CD8-positive, alpha-beta memory T cell (primary cell): Measurements from ENCODE around the gene NDP. TPM values are rescaled to one million over a fixed set of nuclear protein-coding genes. Genes with fewer than 3 reads are reported as not detected.
"Not testable (repeated sequence)": the region's sequence is repeated elsewhere in the genome, so short reads cannot be mapped to it uniquely, and the experiment has no call there.

Experiments
- CTCF ChIA-PET: fragments of 350-600 bp; sonication (Branson Sonifier 250); formaldehyde crosslinking; loops from one replicate; lab custom pipeline; 2021; ENCODE audit warnings: antibody characterized with exemption; lab: Charles Lee
- POLR2A ChIA-PET: fragments of 350-600 bp; sonication (Branson Sonifier 250); formaldehyde crosslinking; loops from one replicate; lab custom pipeline; 2021; ENCODE audit warnings: antibody characterized with exemption; lab: Charles Lee
- DNase-seq, 5 donors: peaks; one replicate each; pipeline versions ENCODE4 v3.0.0 to v3.0.0-alpha.2; 2020 to 2022; ENCODE audit warnings: mixed read lengths in 1 of 5
- H3K27ac ChIP-seq: one replicate; pipeline ENCODE4 v1.7.0; 2013; ENCODE audit warnings: low read depth, mild to moderate bottlenecking, low read length, moderate library complexity
- H3K27me3 ChIP-seq: 2 replicates; pipeline ENCODE4 v1.7.0; 2013; ENCODE audit warnings: low read length, mild to moderate bottlenecking; ENCODE audit not compliant: insufficient read depth, poor library complexity, severe bottlenecking
- H3K36me3 ChIP-seq: 2 replicates; pipeline ENCODE4 v1.7.0; 2013; ENCODE audit warnings: mild to moderate bottlenecking, low read length, moderate library complexity; ENCODE audit not compliant: insufficient read depth
- H3K4me1 ChIP-seq: 2 replicates; pipeline ENCODE4 v1.7.0; 2013; ENCODE audit warnings: mild to moderate bottlenecking, low read length, moderate library complexity; ENCODE audit not compliant: insufficient read depth
- H3K4me3 ChIP-seq: 2 replicates; pipeline ENCODE4 v1.7.0; 2013; ENCODE audit warnings: mild to moderate bottlenecking, low read length
- H3K9me3 ChIP-seq: 2 replicates; pipeline ENCODE4 v1.7.0; 2013; ENCODE audit warnings: mild to moderate bottlenecking, low read length
- H3K27ac Mint-ChIP-seq, 8 donors: one replicate each; pipeline ENCODE4 v1.8.0; 2020 to 2021; ENCODE audit warnings: mixed read lengths in 8 of 8, mild to moderate bottlenecking in 6 of 8, inconsistent platforms in 3 of 8, moderate library complexity in 3 of 8
- H3K27me3 Mint-ChIP-seq, 2 donors: one replicate each; pipeline ENCODE4 v1.8.0; 2020 to 2021; ENCODE audit warnings: mixed read lengths in 2 of 2, mild to moderate bottlenecking in 1 of 2, moderate library complexity in 1 of 2
- H3K36me3 Mint-ChIP-seq, 3 donors: one replicate each; pipeline ENCODE4 v1.8.0; 2020 to 2021; ENCODE audit warnings: mixed read lengths in 3 of 3, inconsistent platforms in 1 of 3, mild to moderate bottlenecking in 1 of 3
- H3K4me1 Mint-ChIP-seq, 3 donors: one replicate each; pipeline ENCODE4 v1.8.0; 2020 to 2021; ENCODE audit warnings: mixed read lengths in 3 of 3, inconsistent platforms in 1 of 3, mild to moderate bottlenecking in 1 of 3
- H3K4me3 Mint-ChIP-seq, 7 donors: one replicate each; pipeline ENCODE4 v1.8.0; 2020 to 2021; ENCODE audit warnings: mixed read lengths in 7 of 7, mild to moderate bottlenecking in 6 of 7, moderate library complexity in 4 of 7, inconsistent platforms in 2 of 7
- H3K9me3 Mint-ChIP-seq, 5 donors: one replicate each; pipeline ENCODE4 v1.8.0; 2020 to 2022; ENCODE audit warnings: mixed read lengths in 5 of 5, mild to moderate bottlenecking in 3 of 5, moderate library complexity in 2 of 5, inconsistent platforms in 1 of 5
- polyA plus RNA-seq: library from polyadenylated mRNA; unstranded; fragments of 300-500 nt; fragmentation: Illumina TruSeq; gene quantifications from one replicate; pipeline ENCODE4 v1.2.3, GENCODE V29; 2021
- total RNA-seq, 2 experiments: library from RNA; stranded (reverse); gene quantifications; one replicate each; pipeline ENCODE4 v1.2.3, GENCODE V29; 2021

The NDP gene
- total and polyA plus RNA-seq, 3 experiments from 2014 or later, result not detected

DNA sequence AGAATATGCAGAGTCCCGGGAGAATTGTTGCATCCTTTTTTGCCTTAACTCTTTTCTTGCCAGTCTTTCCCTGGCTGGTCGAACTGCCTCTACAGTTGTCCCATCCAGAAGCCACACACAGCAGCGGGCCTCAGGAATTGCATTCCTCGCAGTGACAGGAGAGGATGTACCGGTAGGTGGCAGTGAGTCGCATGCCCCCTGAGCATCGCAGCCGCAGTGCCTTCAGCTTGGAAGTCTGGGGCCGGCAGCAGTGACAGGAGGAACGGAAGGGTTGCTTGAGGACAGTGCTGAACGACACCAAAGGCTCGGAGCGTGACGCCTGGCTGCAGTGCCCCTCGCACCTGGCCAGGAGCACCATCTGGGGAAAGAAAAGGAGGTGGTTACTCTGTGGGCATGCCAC is 23.5 kb downstream of the NDP start:
- DNase-seq, result peak; percentile 0 to 56 (median 10)
- Mint-ChIP-seq H3K27me3 (peaks cover 5 to 9% of the 10 kb centered on the region in 2 donors), H3K4me3 (peak overlapping the region in 5 of 7 donors; percentile 21 to 66 (median 57)), H3K27ac (no peak overlapping the region), H3K9me3 (no peaks in the 10 kb centered on the region), H3K4me1 (peaks cover 4 to 8% (median 7%) of the 10 kb centered on the region in 3 donors), H3K36me3 (no peaks in the 10 kb centered on the region)
- Histone ChIP-seq H3K27me3 (no peaks in the 10 kb centered on the region), H3K9me3 (no peaks in the 10 kb centered on the region), H3K36me3 (no peaks in the 10 kb centered on the region), H3K4me3 (no peak overlapping the region), H3K27ac (no peak overlapping the region), H3K4me1 (no peaks in the 10 kb centered on the region)
- ChIA-PET CTCF (interaction anchor here (0.7 to 1.0 kb wide), 3 partner anchors 9 to 95 kb away, joined by 3 to 7 read pairs (median 4); no protein-coding TSS in a partner anchor), POLR2A (no interaction called here)

DNA sequence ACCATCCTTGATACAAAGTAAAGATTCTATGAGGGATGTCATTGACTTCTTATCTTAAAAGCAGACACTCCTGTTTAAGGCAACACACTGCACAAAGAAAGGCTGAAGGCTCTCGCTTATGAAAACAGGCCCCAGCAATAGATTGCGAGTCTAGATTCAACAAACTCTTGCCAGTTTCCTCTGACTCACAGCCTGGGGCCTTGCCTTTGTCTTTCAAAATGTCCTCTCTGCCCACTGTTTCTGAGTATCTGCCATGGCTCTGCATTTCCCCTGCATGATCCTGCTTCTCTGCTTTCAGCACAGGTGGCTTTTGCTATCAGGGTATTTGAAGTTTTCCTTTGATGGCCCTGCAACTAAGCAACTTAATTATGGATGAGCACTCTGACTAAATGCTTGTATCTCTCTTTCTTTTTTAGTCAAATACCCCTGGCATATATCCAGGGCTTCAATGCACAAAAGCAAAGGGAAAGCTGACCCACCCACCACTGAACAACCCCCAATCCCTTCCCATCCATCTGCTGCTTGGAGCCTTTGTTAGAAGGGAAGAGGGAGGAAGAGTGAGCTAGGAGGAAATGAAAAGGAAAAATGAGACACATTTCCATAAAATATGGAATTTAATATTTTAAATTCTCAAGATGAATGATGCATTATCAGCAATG is 32.2 kb downstream of the NDP start:
- Mint-ChIP-seq H3K4me1 (no peaks in the 10 kb centered on the region), H3K27me3 (peaks cover 3 to 6% of the 10 kb centered on the region in 2 donors), H3K36me3 (no peaks in the 10 kb centered on the region), H3K4me3 (no peak overlapping the region), H3K9me3 (no peaks in the 10 kb centered on the region), H3K27ac (no peak overlapping the region)
- no peak overlapping the region for H3K27ac ChIP-seq
- H3K36me3 ChIP-seq, result no peaks in the 10 kb centered on the region
- CTCF ChIA-PET, result interaction anchor here (1.0 kb wide), 1 partner anchor 9 kb away, joined by 4 read pairs; no protein-coding TSS in a partner anchor
- H3K4me1 ChIP-seq, result no peaks in the 10 kb centered on the region
- no peak overlapping the region for H3K4me3 ChIP-seq
- no peak for DNase-seq
- no peaks in the 10 kb centered on the region for H3K9me3 ChIP-seq
- POLR2A ChIA-PET, result no interaction called here
- H3K27me3 ChIP-seq, result no peaks in the 10 kb centered on the region

DNA sequence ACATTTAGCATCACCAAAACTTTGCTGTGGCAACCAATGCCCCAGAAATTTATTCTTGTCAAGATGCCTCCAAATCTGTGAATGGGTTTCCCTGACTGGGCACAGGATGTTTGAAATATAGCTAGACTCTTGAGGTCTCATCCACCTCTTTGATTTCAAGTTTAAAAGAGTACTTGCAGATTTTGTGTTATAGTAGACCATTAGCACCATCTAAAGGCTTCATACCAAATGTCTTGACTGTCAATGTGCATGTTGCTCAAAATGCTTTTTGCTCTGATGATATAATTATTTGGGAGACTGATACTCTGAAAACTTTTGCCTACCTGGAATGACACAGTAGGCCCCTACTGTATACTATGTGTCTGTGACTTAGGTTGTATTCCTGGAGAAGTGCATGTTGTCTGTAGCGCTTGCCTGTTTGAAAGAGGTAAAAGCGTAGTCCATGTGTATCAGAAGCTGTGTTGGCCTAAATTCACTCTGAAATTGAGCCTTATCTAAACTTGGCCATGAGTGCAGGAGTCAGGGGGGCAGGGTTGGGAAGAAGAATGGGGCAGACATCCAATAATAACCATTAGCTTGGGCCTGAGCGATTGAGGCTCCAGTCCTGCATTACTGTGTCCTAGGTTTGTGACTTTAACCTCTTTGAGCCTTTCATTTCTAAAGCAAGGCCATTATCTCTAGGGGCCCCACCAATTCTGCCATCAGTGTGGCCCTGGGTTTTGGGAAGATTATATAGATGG is 33.8 kb downstream of the NDP start:
- H3K4me3 Mint-ChIP-seq, result no peak overlapping the region
- Histone ChIP-seq H3K9me3 (no peaks in the 10 kb centered on the region), H3K27ac (no peak overlapping the region), H3K4me1 (no peaks in the 10 kb centered on the region), H3K27me3 (no peaks in the 10 kb centered on the region), H3K4me3 (no peak overlapping the region), H3K36me3 (no peaks in the 10 kb centered on the region)
- no peak for DNase-seq
- H3K4me1 Mint-ChIP-seq, result no peaks in the 10 kb centered on the region
- no peaks in the 10 kb centered on the region for H3K9me3 Mint-ChIP-seq
- CTCF ChIA-PET, result no interaction called here
- peaks cover 3 to 6% of the 10 kb centered on the region in 2 donors for H3K27me3 Mint-ChIP-seq
- POLR2A ChIA-PET, result no interaction called here
- H3K27ac Mint-ChIP-seq, result no peak overlapping the region
- H3K36me3 Mint-ChIP-seq, result no peaks in the 10 kb centered on the region

DNA sequence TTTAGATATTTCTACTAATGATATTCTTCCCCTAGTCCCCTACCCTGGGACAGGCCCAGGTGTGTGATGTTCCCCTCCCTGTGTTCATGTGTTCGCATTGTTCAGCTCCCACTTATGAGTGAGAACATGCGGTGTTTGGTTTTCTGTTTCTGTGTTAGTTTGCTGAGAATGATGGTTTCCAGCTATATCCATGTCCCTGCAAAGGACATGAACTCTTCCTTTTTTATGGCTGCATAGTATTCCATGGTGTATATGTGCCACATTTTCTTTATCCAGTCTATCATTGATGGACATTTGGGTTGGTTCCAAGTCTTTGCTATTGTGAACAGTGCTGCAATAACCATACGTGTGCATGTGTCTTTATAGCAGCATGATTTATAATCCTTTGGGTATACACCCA is 51.2 kb downstream of the NDP start:
- H3K4me3 ChIP-seq, H3K9me3 Mint-ChIP-seq, CTCF ChIA-PET, POLR2A ChIA-PET, H3K27ac ChIP-seq, H3K36me3 Mint-ChIP-seq, H3K27ac Mint-ChIP-seq, H3K4me3 Mint-ChIP-seq, H3K36me3 ChIP-seq, H3K4me1 ChIP-seq, H3K27me3 ChIP-seq, H3K4me1 Mint-ChIP-seq, DNase-seq, H3K9me3 ChIP-seq: not testable (repeated sequence)
- peaks cover 5 to 21% of the 10 kb centered on the region in 2 donors for H3K27me3 Mint-ChIP-seq

DNA sequence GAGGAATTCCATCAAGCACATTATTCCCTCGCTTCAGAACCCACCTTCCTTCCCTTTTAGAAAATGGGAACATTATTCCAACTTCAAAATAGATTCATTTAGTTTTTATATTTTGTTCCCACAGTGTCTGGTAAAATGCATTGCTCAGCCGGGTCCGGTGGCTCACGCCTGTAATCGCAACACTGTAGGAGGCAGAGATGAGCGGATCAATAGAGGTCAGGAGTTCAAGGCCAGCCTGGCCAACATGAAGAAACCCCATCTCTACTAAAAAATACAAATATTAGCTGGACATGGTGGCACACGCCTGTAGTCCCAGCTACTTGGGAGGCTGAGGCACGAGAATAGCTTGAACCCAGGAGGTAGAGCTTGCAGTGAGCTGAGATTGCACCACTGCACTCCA is 62.4 kb downstream of the NDP start:
- H3K27me3 ChIP-seq, H3K27me3 Mint-ChIP-seq, H3K4me1 Mint-ChIP-seq, DNase-seq, POLR2A ChIA-PET, H3K4me3 Mint-ChIP-seq, CTCF ChIA-PET, H3K36me3 ChIP-seq, H3K27ac Mint-ChIP-seq, H3K9me3 ChIP-seq, H3K9me3 Mint-ChIP-seq, H3K4me1 ChIP-seq, H3K27ac ChIP-seq, H3K36me3 Mint-ChIP-seq, H3K4me3 ChIP-seq: not testable (repeated sequence)

DNA sequence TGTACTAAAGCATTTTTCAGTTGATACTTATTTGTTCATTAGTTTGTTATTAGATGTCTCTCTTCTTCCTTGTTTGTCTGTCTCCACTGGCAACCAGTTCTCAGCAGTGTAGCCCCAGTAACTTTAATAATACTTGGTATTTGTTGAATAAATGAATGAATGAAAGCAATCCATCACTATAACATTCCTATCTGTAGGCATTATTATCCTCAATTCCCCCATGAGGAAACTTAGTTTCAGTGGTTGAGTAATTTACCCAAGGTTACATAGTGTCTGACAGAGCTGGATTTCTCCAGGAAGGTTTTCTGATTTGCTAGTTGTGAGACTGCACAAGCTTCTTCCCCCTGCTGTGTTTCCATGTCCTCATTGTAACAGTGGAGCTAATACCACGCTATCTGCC is 63.2 kb downstream of the NDP start:
- DNase-seq, result no peak
- Mint-ChIP-seq H3K4me1 (no peaks in the 10 kb centered on the region), H3K36me3 (no peaks in the 10 kb centered on the region), H3K27me3 (peaks cover 3 to 9% of the 10 kb centered on the region in 2 donors), H3K4me3 (no peak overlapping the region), H3K27ac (no peak overlapping the region), H3K9me3 (no peaks in the 10 kb centered on the region)
- no peak overlapping the region for H3K27ac ChIP-seq
- H3K36me3 ChIP-seq, result no peaks in the 10 kb centered on the region
- CTCF ChIA-PET, result no interaction called here
- H3K9me3 ChIP-seq, result no peaks in the 10 kb centered on the region
- no peaks in the 10 kb centered on the region for H3K27me3 ChIP-seq
- no peaks in the 10 kb centered on the region for H3K4me1 ChIP-seq
- H3K4me3 ChIP-seq, result no peak overlapping the region
- POLR2A ChIA-PET, result no interaction called here

DNA sequence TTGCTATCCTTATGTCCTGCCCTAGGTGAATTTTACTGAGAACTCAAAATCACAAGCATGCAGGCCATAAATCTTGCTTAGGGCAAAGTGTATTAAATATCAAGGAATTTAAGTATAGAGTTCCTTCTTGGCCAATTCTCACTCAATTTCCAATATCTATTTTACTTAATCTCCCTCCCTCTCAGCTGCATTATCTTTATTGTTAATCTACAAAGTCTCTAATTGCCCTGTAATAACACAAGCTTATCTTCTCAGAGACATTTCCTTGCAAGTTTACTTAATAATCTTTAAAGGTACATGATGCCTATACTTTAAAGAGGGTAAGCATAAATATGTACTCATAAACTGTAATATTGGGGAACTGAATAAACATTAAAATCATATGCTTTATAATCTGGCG is 64.0 kb downstream of the NDP start:
- H3K9me3 Mint-ChIP-seq, result no peaks in the 10 kb centered on the region
- no peak overlapping the region for H3K27ac ChIP-seq
- H3K4me3 ChIP-seq, result no peak overlapping the region
- ChIA-PET CTCF (no interaction called here), POLR2A (no interaction called here)
- H3K36me3 Mint-ChIP-seq, result no peaks in the 10 kb centered on the region
- no peak overlapping the region for H3K4me3 Mint-ChIP-seq
- no peak overlapping the region for H3K27ac Mint-ChIP-seq
- no peaks in the 10 kb centered on the region for H3K4me1 ChIP-seq
- H3K9me3 ChIP-seq, result no peaks in the 10 kb centered on the region
- no peaks in the 10 kb centered on the region for H3K36me3 ChIP-seq
- H3K27me3 Mint-ChIP-seq, result peaks cover 3 to 9% of the 10 kb centered on the region in 2 donors
- H3K4me1 Mint-ChIP-seq, result no peaks in the 10 kb centered on the region
- DNase-seq, result no peak
- no peaks in the 10 kb centered on the region for H3K27me3 ChIP-seq

DNA sequence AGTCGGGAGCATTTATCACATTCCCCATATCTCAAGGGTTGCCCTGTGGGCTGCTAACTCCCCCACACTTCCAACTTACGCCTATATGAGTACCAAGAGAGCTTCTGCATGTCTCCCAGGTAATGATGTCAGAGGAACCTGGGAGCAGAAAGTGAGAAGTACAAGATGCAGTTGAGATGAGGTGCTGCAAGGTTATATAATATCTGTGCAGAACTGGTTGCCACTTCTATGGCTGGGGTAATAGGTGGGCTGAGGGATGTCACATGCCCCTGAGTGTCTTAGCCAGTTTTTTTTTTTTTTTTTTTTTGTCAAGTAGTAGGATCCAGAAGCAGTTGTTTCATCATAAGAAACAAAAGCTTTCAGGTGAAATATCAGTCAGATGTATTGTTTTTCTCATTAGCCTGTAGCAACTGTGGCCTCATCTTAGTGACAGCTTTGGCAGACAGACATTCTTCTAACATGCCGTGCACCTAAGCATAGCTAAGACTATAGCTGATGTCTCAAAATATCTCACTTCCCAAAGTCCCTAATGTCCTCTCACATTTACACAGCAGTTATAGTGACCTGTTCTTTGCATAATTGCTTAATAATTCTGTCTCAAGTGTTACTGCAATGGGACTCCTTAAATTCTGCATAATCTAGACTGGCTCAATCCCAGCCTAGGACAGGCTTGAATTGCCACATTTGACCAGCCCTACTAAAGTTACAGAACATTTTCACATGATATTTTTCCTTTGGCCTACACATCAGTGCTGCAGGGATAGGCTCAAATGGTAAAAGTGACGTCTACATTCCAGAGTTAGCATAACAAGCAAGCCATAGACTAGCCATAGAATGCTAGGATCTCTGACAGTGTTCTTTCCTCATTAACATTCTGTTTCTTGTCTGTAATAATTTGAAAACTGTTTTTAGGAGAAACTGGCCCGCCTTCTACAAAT is 73.0 kb downstream of the NDP start:
- Mint-ChIP-seq H3K4me1 (no peaks in the 10 kb centered on the region), H3K36me3 (no peaks in the 10 kb centered on the region), H3K9me3 (no peaks in the 10 kb centered on the region), H3K4me3 (no peak overlapping the region), H3K27me3 (peaks cover 0 to 2% of the 10 kb centered on the region in 2 donors), H3K27ac (no peak overlapping the region)
- ChIA-PET CTCF (no interaction called here), POLR2A (no interaction called here)
- Histone ChIP-seq H3K27ac (no peak overlapping the region), H3K4me3 (no peak overlapping the region), H3K27me3 (no peaks in the 10 kb centered on the region), H3K4me1 (no peaks in the 10 kb centered on the region), H3K9me3 (no peaks in the 10 kb centered on the region), H3K36me3 (no peaks in the 10 kb centered on the region)
- DNase-seq, result no peak
